DMS53 treated with DMSO at 0.1 percent for 48 hours (cell line): ENCODE results near the gene NCF4.

ENCODE experiments used
- DNase-seq: peaks from one replicate; lab custom pipeline; 2025; ENCODE audit not compliant: unreplicated experiment; lab: John Stamatoyannopoulos, UW

Gene NCF4

GRCh38 chr22:36860821-36861659, at the start of gene NCF4:
NCF4 (plus strand) TSS chr22:36861006; CDS start chr22:36861172, 166 bp downstream.
- DNase-seq, result no peak

DNA sequence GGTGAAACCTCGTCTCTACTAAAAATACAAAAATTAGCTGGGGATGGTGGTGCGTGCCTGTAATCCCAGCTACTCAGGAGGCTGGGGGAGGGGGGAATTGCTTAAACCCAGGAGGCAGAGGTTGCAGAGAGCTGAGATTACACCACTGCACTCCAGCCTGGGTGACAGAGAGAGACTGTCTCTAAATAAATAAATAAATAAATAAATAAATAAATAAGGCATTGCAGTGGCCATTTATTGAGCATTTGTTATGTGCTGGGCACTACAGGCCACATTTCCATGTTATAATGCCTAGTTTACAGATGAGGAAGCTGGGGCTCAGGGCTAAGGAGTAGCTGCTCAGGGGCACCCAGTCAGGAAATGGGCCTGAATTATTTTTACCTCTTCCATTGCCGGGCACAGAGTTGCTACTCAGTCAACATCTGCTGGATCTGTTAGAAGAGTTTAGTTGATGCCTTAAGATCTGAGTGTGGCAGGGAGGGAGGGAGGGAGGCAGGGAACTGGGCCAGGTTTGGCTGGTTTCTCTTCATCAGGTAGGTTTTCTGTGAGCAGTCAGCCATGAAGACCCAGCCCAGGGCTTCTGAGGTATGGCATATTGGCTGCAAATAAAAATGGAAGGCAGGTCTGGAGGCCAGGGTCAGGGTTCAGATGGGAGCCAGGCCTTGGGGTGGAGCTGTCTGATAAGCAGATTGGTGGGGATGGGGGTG, 49.6 kb upstream of the NCF4 start:
- no peak for DNase-seq

GRCh38 chr22:36814801-36815200, 46.0 kb upstream of the NCF4 start:
- no peak for DNase-seq

DNA sequence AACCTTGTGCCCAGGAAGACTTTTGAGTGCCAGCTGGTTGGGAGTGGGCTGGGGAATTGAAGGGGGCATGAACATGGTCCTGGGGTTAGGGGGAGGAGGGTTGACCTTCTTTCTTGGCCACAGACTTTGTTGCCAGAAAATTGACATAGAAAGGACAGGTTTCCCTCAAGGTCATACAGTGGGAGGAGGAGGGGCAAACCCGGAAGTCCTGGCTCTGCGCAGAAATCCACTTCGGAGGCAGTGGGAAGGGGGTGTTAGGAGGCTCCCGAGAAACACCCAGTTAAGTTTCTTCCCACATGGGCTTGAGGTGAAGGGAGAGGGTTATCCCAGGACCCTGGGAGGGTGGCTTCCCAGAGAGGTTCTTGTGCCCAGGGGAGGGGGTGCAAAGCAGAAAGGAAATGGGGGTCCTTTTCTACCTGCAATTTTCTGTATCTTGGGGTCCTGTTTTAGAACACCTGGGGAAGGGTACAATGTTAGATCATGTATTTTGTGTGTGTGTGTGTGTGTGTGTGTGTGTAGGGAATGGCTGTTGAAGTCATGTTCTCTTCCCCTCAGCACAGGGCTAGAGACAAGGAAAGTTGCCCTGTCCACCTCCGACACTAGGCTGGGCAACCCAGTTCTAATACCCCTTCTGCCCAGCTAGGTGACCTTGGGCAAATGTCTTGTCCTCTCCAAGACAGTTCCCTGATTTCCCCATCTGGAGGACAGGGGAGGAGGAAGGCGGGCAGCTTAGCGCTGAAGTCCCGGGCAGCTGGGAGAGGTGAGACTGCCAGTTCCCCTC, 45.1 kb upstream of the NCF4 start:
- DNase-seq, result no peak

DNA sequence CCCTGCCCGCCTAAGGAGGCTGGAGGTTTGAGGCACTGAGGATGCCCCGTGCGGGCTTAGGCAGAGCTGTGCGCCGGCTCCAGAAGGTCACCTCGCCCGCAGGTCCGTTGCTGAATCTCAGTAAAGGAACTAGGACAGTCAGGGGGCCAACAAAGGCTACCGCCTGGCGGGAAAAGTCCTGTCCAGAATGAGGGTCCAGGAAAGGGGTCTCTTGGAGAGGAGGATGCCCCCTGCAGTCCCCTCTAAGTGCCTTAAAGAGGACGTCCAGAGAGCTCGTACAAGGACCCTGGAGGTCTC, 44.5 kb upstream of the NCF4 start:
- no peak for DNase-seq

- DNase-seq, result no peak
These were observed 43.9 kb upstream of the NCF4 start, which contains the start of gene PVALB for GRCh38 chr22:36816636-36817524. PVALB (minus strand) TSS chr22:36817035; CDS start chr22:36817005, 30 bp downstream.

- no peak for DNase-seq
These were observed 43.3 kb upstream of the NCF4 start for GRCh38 chr22:36817525-36817848.

DNA sequence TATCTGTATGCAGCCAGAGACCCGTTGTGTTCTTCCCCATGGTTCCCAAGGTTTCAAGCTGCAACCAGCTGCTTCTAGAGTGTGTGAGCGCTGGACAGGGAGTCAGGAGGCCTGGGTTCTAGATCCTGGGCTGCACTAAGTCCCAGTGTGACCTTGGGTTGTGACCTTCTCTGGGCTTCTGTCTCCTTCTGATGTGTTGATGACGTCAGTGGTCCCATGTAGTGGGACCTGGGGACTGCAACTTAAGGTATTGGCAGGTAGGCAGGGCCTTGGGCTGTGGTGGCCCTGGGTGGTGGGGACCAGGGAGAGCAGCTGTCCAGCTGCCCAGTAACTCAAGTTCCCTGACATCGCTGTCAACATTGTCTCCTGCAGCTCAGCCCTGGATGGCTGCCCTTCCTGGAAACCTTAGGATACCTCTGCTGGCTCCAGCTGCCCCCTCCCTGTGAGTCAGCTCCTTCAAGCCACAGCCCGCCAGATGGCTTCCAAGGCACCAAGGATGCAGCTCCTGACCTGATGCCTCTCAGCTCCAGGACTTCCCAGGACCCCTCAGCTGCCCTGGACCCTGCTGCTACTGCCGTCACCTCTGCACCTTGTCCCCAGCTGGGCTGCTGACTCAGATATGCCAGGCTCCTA, 42.7 kb upstream of the NCF4 start:
- DNase-seq, result no peak

GRCh38 chr22:36819112-36819511, 41.7 kb upstream of the NCF4 start:
- no peak for DNase-seq

GRCh38 chr22:36822581-36822980, 38.2 kb upstream of the NCF4 start:
- DNase-seq, result no peak

DNA sequence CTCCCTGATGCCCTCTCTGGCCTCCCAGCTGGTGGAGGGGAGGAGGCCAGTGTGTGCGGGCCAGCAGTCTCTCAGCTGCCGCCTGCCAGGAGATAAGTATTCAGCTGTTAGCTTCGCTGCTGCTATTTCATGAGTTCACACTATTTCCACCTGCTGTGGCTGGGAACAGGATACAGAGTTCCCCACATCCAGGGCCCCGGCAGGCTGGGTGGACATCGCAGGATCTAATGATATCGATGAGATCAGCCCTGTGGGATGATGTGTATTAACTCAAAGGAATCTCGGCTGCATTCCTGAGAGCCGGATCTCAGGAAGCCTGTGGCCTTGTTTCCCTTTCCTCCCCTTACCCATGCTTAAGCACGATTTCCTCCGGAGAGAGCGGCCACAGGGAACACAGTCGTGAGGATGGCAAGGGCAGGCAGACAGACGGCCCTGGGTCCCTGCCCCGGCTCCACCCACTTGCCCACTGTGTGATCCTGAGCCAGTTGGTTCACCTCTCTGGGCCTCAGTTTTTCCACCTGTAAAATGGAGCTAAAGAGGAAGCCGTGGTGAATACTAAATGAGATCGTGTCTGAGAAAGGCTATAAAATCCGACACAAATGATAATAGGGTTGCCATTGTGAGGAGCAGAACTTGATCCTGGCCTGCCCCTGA, 37.5 kb upstream of the NCF4 start:
- no peak for DNase-seq

DNA sequence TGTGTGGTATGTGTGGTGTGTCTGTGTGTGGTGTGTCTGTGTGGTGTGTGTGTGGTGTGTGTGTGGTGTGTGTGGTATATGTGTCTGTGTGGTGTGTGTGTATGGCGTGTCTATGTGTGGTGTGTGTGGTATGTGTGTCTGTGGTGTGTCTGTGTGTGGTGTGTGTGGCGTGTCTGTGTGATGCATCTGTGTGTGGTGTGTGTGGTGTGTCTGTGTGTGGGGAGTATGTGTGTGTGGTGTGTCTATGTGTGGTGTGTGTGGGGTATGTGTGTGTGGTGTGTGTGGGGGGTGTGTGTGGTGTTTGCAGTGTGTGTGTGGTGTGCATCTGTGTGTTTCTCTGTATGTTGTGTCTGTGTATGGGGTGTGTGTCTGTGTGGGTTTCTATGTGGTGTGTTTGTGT, 36.2 kb upstream of the NCF4 start:
- no peak for DNase-seq

- DNase-seq, result no peak
These were observed 34.5 kb upstream of the NCF4 start for GRCh38 chr22:36826262-36826661.

DNA sequence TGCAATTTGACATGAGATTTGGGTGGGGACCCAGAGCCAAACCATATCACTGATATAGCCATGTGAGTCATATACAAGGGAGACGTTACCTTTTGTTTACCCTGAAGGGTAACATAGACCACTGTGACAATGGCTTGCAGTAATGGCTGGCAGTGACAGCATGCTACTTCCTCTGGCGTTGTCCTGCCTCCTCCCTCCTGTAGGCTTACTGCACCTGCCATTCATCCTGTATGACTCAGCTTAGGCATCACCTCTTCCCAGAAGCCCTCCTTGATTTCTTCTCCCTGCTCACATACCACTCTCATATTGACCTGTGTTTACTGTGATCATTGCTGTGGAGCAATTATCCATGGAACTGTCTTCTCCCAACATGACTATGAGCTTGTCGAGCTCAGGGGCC, 32.0 kb upstream of the NCF4 start:
- DNase-seq, result no peak

DNA sequence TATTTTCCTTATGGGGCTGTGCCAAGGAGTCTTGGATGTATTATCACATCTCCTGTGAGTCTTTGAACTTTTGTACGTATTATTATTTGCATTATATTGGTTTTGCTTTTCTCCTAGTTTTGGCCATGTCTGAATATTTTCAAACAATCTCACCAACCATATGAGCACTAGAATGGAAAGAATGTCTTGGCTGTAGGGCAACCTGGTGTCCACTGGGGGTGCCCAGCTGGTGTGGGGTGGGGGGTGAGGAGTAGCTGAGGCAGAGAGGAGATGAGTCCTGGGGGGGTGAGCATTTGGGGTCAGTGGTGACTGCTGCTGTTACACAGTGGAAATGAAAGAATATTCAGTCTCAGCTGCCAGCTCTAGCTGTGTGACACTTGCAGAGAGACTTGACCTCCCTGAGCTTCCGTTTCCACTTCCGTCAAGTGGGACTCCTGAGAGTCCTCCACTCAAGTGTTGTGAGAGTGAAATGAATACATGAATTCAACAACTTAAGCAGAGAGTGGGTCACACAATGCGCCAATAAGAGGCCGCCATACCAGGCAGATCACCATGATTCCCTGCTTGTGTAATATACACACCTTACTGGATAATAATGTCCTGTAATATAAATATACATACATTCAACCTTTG, 31.3 kb upstream of the NCF4 start:
- no peak for DNase-seq

DNA sequence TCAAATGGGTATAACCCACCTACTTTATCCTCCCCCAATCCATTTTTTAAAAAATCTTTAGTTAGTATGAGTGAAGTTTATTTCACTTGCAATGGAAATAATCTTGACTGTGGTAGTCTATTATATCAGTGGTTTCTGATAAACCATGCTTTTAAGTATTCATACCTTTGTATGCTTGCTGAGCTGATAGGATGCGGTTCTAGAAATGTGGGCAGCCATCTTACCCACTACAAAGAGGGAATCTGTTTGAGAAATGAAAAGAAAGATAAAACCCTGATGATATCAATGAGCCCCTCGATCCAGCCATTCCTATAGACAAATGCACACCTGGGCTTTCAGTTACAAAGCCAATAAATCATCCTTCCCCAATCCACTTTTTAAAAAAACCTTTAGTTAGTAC, 30.2 kb upstream of the NCF4 start:
- DNase-seq, result no peak

- no peak for DNase-seq
These were observed 29.6 kb upstream of the NCF4 start for GRCh38 chr22:36831206-36831605.

GRCh38 chr22:36831717-36832116, 29.1 kb upstream of the NCF4 start:
- DNase-seq, result no peak

GRCh38 chr22:36833073-36833472, 27.7 kb upstream of the NCF4 start:
- no peak for DNase-seq

- no peak for DNase-seq
These were observed 24.9 kb upstream of the NCF4 start for GRCh38 chr22:36835903-36836302.
